NB4 (cell line): ENCODE measurements around the gene PREB.

Experiments
- DNase-seq: peaks from one replicate; pipeline ENCODE4 v3.0.0; 2010; ENCODE audit warnings: low read depth
- H3K4me3 ChIP-seq: one replicate; pipeline ENCODE4 v1.5.1; 2011; ENCODE audit warnings: mild to moderate bottlenecking, low read depth, low read length, moderate library complexity
- CTCF ChIP-seq: IDR thresholded peaks from one replicate; pipeline ENCODE4 v1.5.1; 2012; ENCODE audit warnings: low read depth, low read length
- MAX ChIP-seq: IDR thresholded peaks from 2 replicates; pipeline ENCODE4 v1.6.1; 2011; ENCODE audit warnings: low read depth, low read length
- MYC ChIP-seq: IDR thresholded peaks from 2 replicates; pipeline ENCODE4 v1.6.1; 2011; ENCODE audit warnings: low read depth, low read length
- POLR2A ChIP-seq: IDR thresholded peaks from 2 replicates; pipeline ENCODE4 v1.6.1; 2011; ENCODE audit warnings: mild to moderate bottlenecking; ENCODE audit not compliant: insufficient read length; ENCODE audit errors: extremely low read depth

PREB gene

GRCh38 chr2:27134781-27135477 is 493 bp upstream of the PREB start:
- TF ChIP-seq MAX: no peak
- no peak for TF ChIP-seq CTCF
- no peak for TF ChIP-seq POLR2A
- no peak for TF ChIP-seq MYC
- no peak for DNase-seq
- no peak overlapping the region for H3K4me3 ChIP-seq

- peak overlapping the region; percentile 87 for H3K4me3 ChIP-seq
- no peak for DNase-seq
- TF ChIP-seq CTCF (no peak), MYC (no peak), MAX (no peak), POLR2A (no peak)
Measured at GRCh38 chr2:27133195-27133875, 1.1 kb downstream of the PREB start.

- TF ChIP-seq POLR2A (no peak), MYC (no peak), MAX (no peak), CTCF (no peak)
- no peak for DNase-seq
- H3K4me3 ChIP-seq: no peak overlapping the region
Measured at GRCh38 chr2:27131429-27131828, 3.0 kb downstream of the PREB start.

GRCh38 chr2:27130396-27130795 is 4.0 kb downstream of the PREB start:
- H3K4me3 ChIP-seq: no peak overlapping the region
- DNase-seq: no peak
- TF ChIP-seq CTCF (no peak), POLR2A (no peak), MAX (no peak), MYC (no peak)

- no peak overlapping the region for H3K4me3 ChIP-seq
- TF ChIP-seq MAX (no peak), MYC (no peak)
- DNase-seq: no peak
Measured at GRCh38 chr2:27128668-27129571, 5.5 kb downstream of the PREB start.
